CD4-positive, alpha-beta T cell (primary cell): ENCODE results near the gene ID1. TPM values are rescaled to one million over a fixed set of nuclear protein-coding genes. Genes with fewer than 3 reads are reported as not detected.
"Not testable (repeated sequence)": the region's sequence is repeated elsewhere in the genome, so short reads cannot be mapped to it uniquely, and the experiment has no call there.

Source experiments
- ATAC-seq: fragments of 200-7000 bp; cut with Tn5 transposase; one replicate; pipeline ENCODE4 v1.10.0; 2022; ENCODE audit warnings: mild to moderate bottlenecking; ENCODE audit not compliant: poor library complexity
- CTCF ChIA-PET: fragments of 350-600 bp; sonication (Branson Sonifier 250); formaldehyde crosslinking; loops from one replicate; lab custom pipeline; 2021; ENCODE audit warnings: antibody characterized with exemption, inconsistent platforms; lab: Charles Lee
- POLR2A ChIA-PET: fragments of 350-600 bp; sonication (Branson Sonifier 250); formaldehyde crosslinking; loops from one replicate; lab custom pipeline; 2021; ENCODE audit warnings: antibody characterized with exemption, inconsistent platforms; lab: Charles Lee
- DNase-seq, 14 experiments: peaks; one replicate each; pipeline ENCODE4 v3.0.0-alpha.2; 2013 to 2020; ENCODE audit warnings: mixed read lengths in 2 of 14
- H3K27ac ChIP-seq, 2 donors: one replicate each; pipeline versions ENCODE4 v1.5.1 to v1.7.0; 2013; ENCODE audit warnings: low read length in 2 of 2, low read depth in 1 of 2, mild to moderate bottlenecking in 1 of 2
- H3K27me3 ChIP-seq, 2 experiments: 1 replicate in 1 of 2; 2 replicates in 1 of 2; pipeline versions ENCODE4 v1.6.1 to v1.7.0; 2013; ENCODE audit warnings: low read length in 2 of 2, control low read depth in 1 of 2, mild to moderate bottlenecking in 1 of 2, moderate library complexity in 1 of 2; ENCODE audit not compliant: insufficient read depth in 2 of 2, control insufficient read depth in 1 of 2
- H3K36me3 ChIP-seq: one replicate; pipeline ENCODE4 v1.6.1; 2013; ENCODE audit warnings: low read length, control low read depth; ENCODE audit not compliant: insufficient read depth
- H3K4me1 ChIP-seq: one replicate; pipeline ENCODE4 v1.6.1; 2013; ENCODE audit warnings: low read length, control low read depth; ENCODE audit not compliant: insufficient read depth
- H3K4me3 ChIP-seq: one replicate; pipeline ENCODE4 v1.5.1; 2013; ENCODE audit warnings: mild to moderate bottlenecking, low read length, moderate library complexity
- H3K9me3 ChIP-seq, 2 experiments: 1 replicate in 1 of 2; 2 replicates in 1 of 2; pipeline versions ENCODE4 v1.6.1 to v1.7.0; 2013; ENCODE audit warnings: low read length in 2 of 2, mild to moderate bottlenecking in 2 of 2, control low read depth in 1 of 2, moderate library complexity in 1 of 2; ENCODE audit not compliant: control insufficient read depth in 1 of 2, insufficient read depth in 1 of 2
- H3K27ac Mint-ChIP-seq: one replicate; pipeline ENCODE4 v1.8.0; 2020; ENCODE audit warnings: mixed read lengths
- H3K27me3 Mint-ChIP-seq: one replicate; pipeline ENCODE4 v1.8.0; 2021; ENCODE audit warnings: mixed read lengths
- H3K36me3 Mint-ChIP-seq: one replicate; pipeline ENCODE4 v1.8.0; 2021; ENCODE audit warnings: low read depth, mixed read lengths
- H3K4me1 Mint-ChIP-seq: one replicate; pipeline ENCODE4 v1.8.0; 2021; ENCODE audit warnings: low read depth, mixed read lengths
- H3K4me3 Mint-ChIP-seq: one replicate; pipeline ENCODE4 v1.8.0; 2020; ENCODE audit warnings: mild to moderate bottlenecking, mixed read lengths
- H3K9me3 Mint-ChIP-seq: one replicate; pipeline ENCODE4 v1.8.0; 2020; ENCODE audit warnings: mixed read lengths
- CTCF ChIP-seq: fragments of 200-600 bp; IDR thresholded peaks from one replicate; pipeline ENCODE4 v1.8.0; 2022; ENCODE audit warnings: antibody characterized with exemption, mild to moderate bottlenecking
- intact Hi-C, 2 experiments: fragments of 100-400 bp; cut with DNase I in 1 of 2; cut with micrococcal nuclease in 1 of 2; formaldehyde crosslinking; loops; one replicate each; pipeline versions ENCODE4 v1.15.1 to v1.9.0; 2023 to 2025; cut with DNase I, micrococcal nuclease
- total RNA-seq, 174 experiments: library from RNA in 2 of 174; stranded (reverse) in 2 of 174; gene quantifications; one replicate each; pipeline ENCODE4 v1.2.3 and lab custom pipeline; 2021 to 2026

Gene ID1
- total RNA-seq, 2 experiments from 2014 or later, result 22.8 to 24.2 TPM

- no peak for TF ChIP-seq CTCF
- Mint-ChIP-seq H3K4me1 (peaks cover 10% of the 10 kb centered on the region), H3K27me3 (no peaks in the 10 kb centered on the region), H3K9me3 (no peaks in the 10 kb centered on the region), H3K27ac (no peak overlapping the region), H3K4me3 (no peak overlapping the region), H3K36me3 (no peaks in the 10 kb centered on the region)
- H3K27me3 ChIP-seq, result no peaks in the 10 kb centered on the region
- H3K27ac ChIP-seq, result no peak overlapping the region
- CTCF ChIA-PET, result no interaction called here
- ATAC-seq, result no peak
- no peak overlapping the region for H3K4me3 ChIP-seq
- intact Hi-C loops, result no loop called here
- DNase-seq, result no peak
- no peaks in the 10 kb centered on the region for H3K36me3 ChIP-seq
- POLR2A ChIA-PET, result no interaction called here
- H3K4me1 ChIP-seq, result peaks cover 2% of the 10 kb centered on the region
- no peaks in the 10 kb centered on the region for H3K9me3 ChIP-seq
Measured at GRCh38 chr20:31579245-31579644, 25.8 kb upstream of the ID1 start.

- H3K27ac ChIP-seq, DNase-seq, H3K27me3 Mint-ChIP-seq, H3K9me3 Mint-ChIP-seq, H3K4me3 ChIP-seq, H3K36me3 ChIP-seq, H3K9me3 ChIP-seq, CTCF ChIA-PET, H3K36me3 Mint-ChIP-seq, H3K4me3 Mint-ChIP-seq, POLR2A ChIA-PET, intact Hi-C loops, ATAC-seq, H3K27me3 ChIP-seq, H3K4me1 ChIP-seq, H3K27ac Mint-ChIP-seq: not testable (repeated sequence)
- H3K4me1 Mint-ChIP-seq, result peaks cover 10% of the 10 kb centered on the region
Measured at GRCh38 chr20:31579941-31580651, 25.0 kb upstream of the ID1 start.

GRCh38 chr20:31580706-31581105 lies 24.4 kb upstream of the ID1 start:
- intact Hi-C loops, result no loop called here
- Mint-ChIP-seq H3K36me3 (no peaks in the 10 kb centered on the region), H3K27me3 (peaks cover 5% of the 10 kb centered on the region), H3K4me3 (no peak overlapping the region), H3K4me1 (peaks cover 10% of the 10 kb centered on the region), H3K27ac (no peak overlapping the region), H3K9me3 (no peaks in the 10 kb centered on the region)
- Histone ChIP-seq H3K4me3 (no peak overlapping the region), H3K27me3 (no peaks in the 10 kb centered on the region), H3K36me3 (no peaks in the 10 kb centered on the region), H3K4me1 (peaks cover 2% of the 10 kb centered on the region), H3K9me3 (no peaks in the 10 kb centered on the region), H3K27ac (no peak overlapping the region)
- no peak for TF ChIP-seq CTCF
- ChIA-PET POLR2A (no interaction called here), CTCF (no interaction called here)
- no peak for ATAC-seq
- DNase-seq, result no peak

GRCh38 chr20:31581391-31581790 lies 23.7 kb upstream of the ID1 start:
- H3K4me3 Mint-ChIP-seq, result no peak overlapping the region
- ChIA-PET CTCF (no interaction called here), POLR2A (no interaction called here)
- intact Hi-C loops, result no loop called here
- DNase-seq, result no peak
- ATAC-seq, result no peak
- H3K36me3 Mint-ChIP-seq, result no peaks in the 10 kb centered on the region
- Histone ChIP-seq H3K4me1 (peaks cover 2% of the 10 kb centered on the region), H3K36me3 (no peaks in the 10 kb centered on the region), H3K27me3 (peaks cover 0 to 2% of the 10 kb centered on the region in 2 experiments), H3K27ac (no peak overlapping the region), H3K9me3 (no peaks in the 10 kb centered on the region), H3K4me3 (no peak overlapping the region)
- peaks cover 10% of the 10 kb centered on the region for H3K4me1 Mint-ChIP-seq
- H3K27ac Mint-ChIP-seq, result no peak overlapping the region
- H3K9me3 Mint-ChIP-seq, result no peaks in the 10 kb centered on the region
- peaks cover 11% of the 10 kb centered on the region for H3K27me3 Mint-ChIP-seq
- no peak for TF ChIP-seq CTCF
